GM12892 (cell line): ENCODE measurements around the gene ZNF414.
"Not testable (repeated sequence)": the region's sequence is repeated elsewhere in the genome, so short reads cannot be mapped to it uniquely, and the experiment has no call there.

ENCODE experiments used
- DNase-seq: peaks from one replicate; pipeline ENCODE4 v3.0.0; 2011; ENCODE audit not compliant: insufficient read length
- FAIRE-seq: peaks from 2 replicates; lab custom pipeline; 2011; peaks lifted over from hg19 to GRCh38; lab: Jason Lieb, UNC
- POLR2A ChIP-seq: IDR thresholded peaks from 2 replicates; pipeline ENCODE4 v1.6.1; 2011; ENCODE audit warnings: low read depth, low read length, control low read depth
- POLR2AphosphoS5 ChIP-seq: IDR thresholded peaks from 2 replicates; pipeline ENCODE4 v1.6.1; 2011; ENCODE audit warnings: low read depth, low read length, control low read depth
- TAF1 ChIP-seq: IDR thresholded peaks from 2 replicates; pipeline ENCODE4 v1.6.1; 2011; ENCODE audit warnings: low read depth, mild to moderate bottlenecking, control low read depth, low read length, borderline replicate concordance

ZNF414 gene

DNA sequence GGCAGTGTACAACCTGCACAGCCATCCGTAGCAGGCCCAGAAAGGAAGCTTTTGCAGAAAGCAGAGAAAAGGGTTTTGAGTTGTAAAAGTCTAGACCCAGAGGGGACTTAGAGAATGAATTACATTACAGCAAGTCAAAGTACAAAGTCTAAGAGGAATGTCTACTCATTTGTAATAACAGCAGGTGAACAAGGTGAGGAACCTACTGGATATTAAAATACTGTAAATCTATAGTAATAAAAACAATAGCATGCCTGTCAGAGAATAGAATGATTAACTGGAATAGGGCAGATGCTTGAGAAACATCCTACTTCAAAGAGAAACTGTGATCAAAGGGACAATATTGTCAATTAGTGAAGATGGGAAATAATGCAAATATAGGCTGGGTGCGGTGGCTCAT is 18.3 kb upstream of the ZNF414 start:
- FAIRE-seq: no peak
- DNase-seq: no peak
- TF ChIP-seq TAF1 (no peak), POLR2A (no peak), POLR2AphosphoS5 (no peak)

DNA sequence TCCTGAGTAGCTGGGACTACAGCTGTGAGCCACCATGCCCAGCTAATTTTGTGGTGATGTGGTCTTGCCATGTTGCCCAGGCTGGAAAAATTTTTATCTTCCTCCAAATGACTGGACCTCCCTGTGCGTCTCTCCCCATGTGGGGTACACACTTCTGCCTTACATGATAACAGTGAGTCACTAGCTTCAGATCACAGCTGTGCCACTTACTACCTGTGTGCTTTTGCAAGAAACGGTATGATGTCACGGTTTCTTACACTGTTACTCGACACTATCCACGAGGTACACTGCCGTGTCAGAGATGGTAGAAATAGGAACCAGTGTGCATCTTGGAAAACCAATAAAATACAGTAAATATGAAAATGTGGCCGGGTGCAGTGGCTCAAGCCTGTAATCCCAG is 17.5 kb upstream of the ZNF414 start:
- no peak for DNase-seq
- FAIRE-seq: no peak
- no peak for TF ChIP-seq POLR2AphosphoS5
- TF ChIP-seq TAF1: no peak
- no peak for TF ChIP-seq POLR2A

GRCh38 chr19:8530061-8530679 is 16.2 kb upstream of the ZNF414 start:
- no peak for FAIRE-seq
- DNase-seq: no peak
- TF ChIP-seq TAF1 (no peak), POLR2AphosphoS5 (no peak), POLR2A (no peak)

GRCh38 chr19:8529369-8530006 is 15.5 kb upstream of the ZNF414 start:
- DNase-seq (no peak), FAIRE-seq (no peak)
- TF ChIP-seq TAF1: no peak
- no peak for TF ChIP-seq POLR2AphosphoS5
- no peak for TF ChIP-seq POLR2A

DNA sequence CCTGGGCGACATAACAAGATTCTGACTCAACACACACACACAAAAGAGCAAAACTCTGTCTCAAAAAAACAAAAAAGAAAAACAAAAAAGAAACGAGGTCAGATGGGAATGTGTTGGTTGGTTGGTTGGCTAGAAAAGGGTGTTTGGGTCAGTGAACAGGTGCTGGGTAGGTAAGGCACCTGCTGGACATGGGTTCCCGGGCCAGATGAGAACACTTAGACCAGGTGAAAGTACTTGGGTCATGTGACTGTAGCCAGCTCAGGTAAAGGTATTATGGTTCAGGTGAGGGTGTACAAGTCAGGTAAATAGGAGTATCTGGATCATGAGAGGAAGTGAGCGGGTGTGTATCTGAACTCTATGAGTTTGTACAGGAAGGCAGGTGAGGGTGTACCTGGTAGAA is 14.5 kb upstream of the ZNF414 start:
- FAIRE-seq: no peak
- DNase-seq: no peak
- TF ChIP-seq POLR2A: no peak

DNA sequence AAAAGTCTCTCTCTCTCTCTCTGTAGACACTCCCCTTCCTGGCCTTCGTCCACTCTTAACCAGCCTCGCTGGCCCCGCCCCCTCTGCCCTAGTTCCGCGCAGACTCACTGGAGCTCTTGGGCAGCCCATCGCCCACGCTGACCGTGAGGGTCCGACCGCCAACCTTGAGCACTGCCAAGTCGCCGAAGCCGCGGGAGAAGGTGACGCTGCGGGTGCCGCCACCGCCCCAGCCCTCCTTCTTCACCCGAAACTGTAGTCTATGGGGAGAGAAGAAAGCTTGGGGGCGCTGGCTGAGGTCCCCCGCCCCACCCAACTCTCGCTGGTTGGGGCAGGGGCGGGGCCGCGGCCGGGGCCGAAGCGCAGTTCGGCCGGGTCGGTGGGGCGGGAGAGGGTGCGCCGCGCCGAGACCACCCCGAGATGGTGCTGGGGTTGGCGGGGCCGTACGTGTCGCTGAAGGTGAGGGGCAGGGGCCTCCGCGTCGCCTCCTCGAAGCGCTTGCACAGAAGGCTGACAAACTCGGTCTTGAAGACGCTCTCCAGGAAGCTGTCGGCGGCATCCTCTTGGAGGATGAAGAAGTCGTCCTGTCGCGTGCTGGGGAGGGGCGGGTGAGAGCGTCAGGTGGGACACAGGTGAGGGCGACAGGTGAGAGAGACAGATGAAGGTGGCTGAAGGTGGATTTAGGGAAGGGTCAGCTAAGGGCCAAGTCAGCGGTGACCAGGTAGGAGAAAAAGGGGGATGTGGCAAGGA is 12.6 kb upstream of the ZNF414 start:
- DNase-seq (no peak), FAIRE-seq (no peak)
- TF ChIP-seq TAF1 (no peak), POLR2AphosphoS5 (no peak), POLR2A (no peak)

DNA sequence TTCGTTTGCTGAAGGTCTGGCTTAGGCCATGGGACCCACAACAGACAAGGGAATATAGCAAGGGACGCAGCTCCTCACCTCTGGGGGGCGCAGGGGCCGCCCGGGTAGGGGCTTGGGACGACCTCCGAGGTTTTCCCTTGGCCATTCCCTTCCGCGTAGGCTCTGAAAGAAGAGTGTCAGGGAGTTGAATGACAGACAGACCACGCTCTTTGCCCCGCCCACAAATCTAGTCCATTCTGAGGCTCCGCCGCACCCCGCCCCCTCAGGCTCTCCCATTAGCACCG is 11.4 kb upstream of the ZNF414 start:
- DNase-seq (no peak), FAIRE-seq (no peak)
- no peak for TF ChIP-seq POLR2AphosphoS5
- no peak for TF ChIP-seq POLR2A
- no peak for TF ChIP-seq TAF1

- FAIRE-seq: no peak
- no peak for DNase-seq
- TF ChIP-seq POLR2AphosphoS5: no peak
- no peak for TF ChIP-seq POLR2A
- no peak for TF ChIP-seq TAF1
Measured at GRCh38 chr19:8519388-8519787, 5.4 kb upstream of the ZNF414 start.

GRCh38 chr19:8518536-8518935 is 4.6 kb upstream of the ZNF414 start:
- TF ChIP-seq TAF1 (no peak), POLR2A (no peak), POLR2AphosphoS5 (no peak)
- DNase-seq (no peak), FAIRE-seq (no peak)

DNA sequence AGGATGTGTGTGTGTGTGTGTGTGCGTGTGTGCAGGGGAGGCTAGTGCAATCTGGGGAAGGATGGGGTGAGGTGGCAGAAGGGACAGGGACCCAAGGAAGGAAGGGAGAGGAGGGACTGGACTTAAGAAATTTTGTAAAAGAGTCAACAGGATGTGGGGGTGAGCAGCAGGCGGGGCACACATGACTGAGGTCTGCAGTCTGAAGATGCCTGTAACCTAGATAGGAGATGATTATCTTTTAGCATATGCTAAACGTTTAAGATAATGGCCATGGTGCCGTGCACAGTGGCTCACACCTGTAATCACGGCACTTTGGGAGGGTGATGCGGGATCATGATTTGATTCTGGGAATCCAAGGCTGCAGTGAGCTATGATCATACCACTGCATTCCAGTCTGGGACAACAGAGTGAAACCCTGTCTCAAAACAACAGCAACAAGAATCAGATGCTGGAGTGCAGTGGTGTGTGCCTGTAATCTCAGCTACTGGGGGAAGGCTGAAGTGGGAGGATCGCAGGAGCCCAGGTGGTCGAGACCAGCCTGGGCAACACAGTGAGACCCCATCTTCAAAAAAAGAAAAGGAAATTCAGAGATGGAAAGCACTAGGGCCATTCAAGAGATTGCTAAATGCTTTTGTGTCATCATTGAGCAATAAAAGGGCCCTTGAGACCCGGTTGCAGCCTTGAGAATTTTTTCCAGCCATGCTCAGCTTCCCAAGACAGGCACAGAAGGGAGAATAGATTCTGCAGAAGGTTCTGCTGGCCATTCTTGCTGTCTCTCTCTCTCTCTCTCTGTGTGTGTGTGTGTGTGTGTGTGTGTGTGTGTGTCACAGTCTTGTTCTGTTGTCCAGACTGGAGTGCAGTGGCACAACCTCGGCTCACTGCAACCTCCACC is 3.8 kb upstream of the ZNF414 start:
- no peak for DNase-seq
- FAIRE-seq: no peak
- no peak for TF ChIP-seq TAF1
- TF ChIP-seq POLR2AphosphoS5: no peak
- no peak for TF ChIP-seq POLR2A

DNA sequence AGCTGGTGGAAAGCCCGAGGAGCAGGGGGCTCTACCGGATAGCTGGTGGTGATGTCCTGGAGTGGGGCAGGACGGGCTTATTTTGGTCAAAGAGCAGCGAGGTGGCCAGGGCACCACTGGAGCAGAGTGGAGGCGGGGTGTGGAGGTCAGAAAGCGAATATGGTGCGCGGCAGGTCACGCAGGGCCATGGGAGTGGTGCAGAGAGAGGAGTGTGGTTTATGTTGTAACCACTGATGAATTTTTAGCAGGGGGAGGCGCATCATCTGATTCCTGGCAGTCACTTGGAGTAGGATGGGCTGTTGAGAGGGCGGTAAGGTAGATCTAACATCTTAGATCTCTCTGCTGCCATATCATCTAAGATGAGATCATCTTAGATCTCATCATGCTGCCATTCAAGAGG is 1.4 kb upstream of the ZNF414 start:
- DNase-seq (no peak), FAIRE-seq (no peak)
- TF ChIP-seq POLR2A (no peak), TAF1 (no peak), POLR2AphosphoS5 (no peak)

DNA sequence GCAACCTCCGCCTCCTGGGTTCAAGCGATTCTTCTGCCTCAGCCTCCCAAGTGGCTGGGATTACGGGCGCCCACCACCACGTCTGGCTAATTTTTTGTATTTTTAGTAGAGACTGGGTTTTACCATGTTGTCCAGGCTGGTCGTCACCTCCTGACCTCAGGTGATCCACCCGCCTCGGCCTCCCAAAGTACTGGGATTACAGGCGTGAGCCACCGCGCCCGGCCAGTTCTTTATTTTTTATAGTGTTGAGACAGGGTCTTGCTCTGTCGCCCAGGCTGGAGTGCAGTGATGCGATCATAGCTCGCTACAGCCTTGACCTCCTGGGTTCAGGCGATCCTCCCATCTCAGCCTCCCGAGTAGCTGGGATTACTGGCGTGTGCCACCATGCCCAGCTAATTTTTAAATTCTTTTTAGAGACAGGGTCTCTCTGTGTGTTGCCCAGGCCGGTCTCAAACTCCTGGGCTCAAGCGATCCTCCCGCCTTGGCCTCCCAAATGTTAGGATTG is 590 bp upstream of the ZNF414 start:
- DNase-seq, FAIRE-seq: not testable (repeated sequence)
